Heart left ventricle (tissue), 13 donors: ENCODE results near the gene SLC22A23.

Source experiments
- CTCF ChIP-seq, 12 donors: fragments of 200-600 bp; sonication (generic) in 4 of 12; IDR thresholded peaks; one replicate each; pipeline versions ENCODE4 v1.5.0 to v1.8.0; 2018 to 2022; ENCODE audit warnings: antibody characterized with exemption in 12 of 12, mild to moderate bottlenecking in 5 of 12
- POLR2A ChIP-seq, 2 donors: fragments of 450-650 bp; IDR thresholded peaks; one replicate each; pipeline ENCODE4 v1.6.1; 2017; ENCODE audit warnings: antibody characterized with exemption in 2 of 2, mild to moderate bottlenecking in 2 of 2, moderate library complexity in 2 of 2
- donor health status: ischemic (EF 13 %, LVEDD 7.1; RV severe dilation, severe dysfunction).
- donor health status: DM: no; HTN: yes; CAD: no.
- donor health status: DM: no; HTN: no; CAD: no.
- donor health status: ischemic (EF 25% LVEDD 6.9; RV normal size, moderate dysfunction).
- donor health status: ischemic (EF 25% LVEDD 5.7; RV mildly dilated, moderate dysfunction).
- donor health status: ischemic (EF 35%, LVEDD 5.7; RV mildly dilated, moderate dysfunction).
- donor health status: nonischemic (EF 11% LVEDD 7.7; RV severe dilation, severe dysfunction).
- donor health status: DM: yes; HTN: yes; CAD: no.
- donor health status: PGD.
- donor health status: ischemic (EF 29% LVEDD 5.4; RV normal size, mild dysfunction).
- donor health status: nonischemic (EF 23%, LVEDD 6.1; RV moderate dilation, normal function).

- TF ChIP-seq CTCF (IDR thresholded peaks at IDR 0.05) (no peak), POLR2A (IDR thresholded peaks at IDR 0.05) (no peak)
These were observed 101.3 kb downstream of the SLC22A23 start for GRCh38 chr6:3355358-3356055.
